ENCODE data around the gene CRIP1.

CRIP1 gene
- total RNA-seq, result 46.2 to 73.9 reads per million in 2 donors

DNA sequence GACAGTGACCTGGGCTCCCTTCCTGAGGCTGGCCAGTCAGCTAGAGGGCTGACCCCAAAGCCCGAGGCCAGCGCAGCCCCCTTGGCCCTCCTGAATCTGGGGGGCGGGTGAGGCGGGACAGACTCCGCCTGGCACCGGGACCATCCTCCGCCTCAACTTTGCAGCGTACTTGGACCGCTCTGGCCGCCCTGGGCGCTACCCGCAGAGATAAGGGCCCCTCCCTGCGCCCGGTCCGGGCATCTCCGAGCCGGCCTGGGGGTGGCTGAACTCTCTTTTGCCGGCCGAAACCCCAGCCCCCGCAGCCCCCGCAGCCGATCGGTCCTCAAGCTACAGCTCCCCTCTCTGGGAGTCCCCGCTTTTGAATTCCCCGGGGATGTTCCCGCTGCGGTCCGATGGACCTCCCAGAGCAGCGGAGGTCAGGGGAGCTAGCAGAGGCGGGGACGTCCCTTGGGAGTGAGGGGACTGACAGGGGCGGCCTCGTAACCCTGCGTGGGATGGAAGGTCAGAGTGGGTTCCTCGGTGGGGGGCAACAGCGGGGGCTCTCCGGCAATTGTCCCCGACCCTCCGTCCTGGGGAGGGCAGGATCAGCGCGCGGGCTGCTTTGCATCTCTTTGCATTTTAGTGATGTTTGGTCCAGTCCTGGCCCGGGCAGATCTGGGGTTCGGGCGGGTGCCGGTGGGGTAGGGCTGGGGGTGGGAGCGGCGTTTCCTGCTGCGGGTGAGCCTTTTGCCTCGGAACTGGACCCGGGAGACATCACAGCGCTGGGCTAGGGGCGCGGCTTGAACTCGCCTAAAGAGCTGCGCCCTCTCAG lies at the start of gene CRIP1:
Gene CRIP1, plus strand, starts transcription at position 724 of the 811 bp plus-strand sequence. CDS start 374 bp downstream, outside the sequence.
- DNase-seq, result no peak

DNA sequence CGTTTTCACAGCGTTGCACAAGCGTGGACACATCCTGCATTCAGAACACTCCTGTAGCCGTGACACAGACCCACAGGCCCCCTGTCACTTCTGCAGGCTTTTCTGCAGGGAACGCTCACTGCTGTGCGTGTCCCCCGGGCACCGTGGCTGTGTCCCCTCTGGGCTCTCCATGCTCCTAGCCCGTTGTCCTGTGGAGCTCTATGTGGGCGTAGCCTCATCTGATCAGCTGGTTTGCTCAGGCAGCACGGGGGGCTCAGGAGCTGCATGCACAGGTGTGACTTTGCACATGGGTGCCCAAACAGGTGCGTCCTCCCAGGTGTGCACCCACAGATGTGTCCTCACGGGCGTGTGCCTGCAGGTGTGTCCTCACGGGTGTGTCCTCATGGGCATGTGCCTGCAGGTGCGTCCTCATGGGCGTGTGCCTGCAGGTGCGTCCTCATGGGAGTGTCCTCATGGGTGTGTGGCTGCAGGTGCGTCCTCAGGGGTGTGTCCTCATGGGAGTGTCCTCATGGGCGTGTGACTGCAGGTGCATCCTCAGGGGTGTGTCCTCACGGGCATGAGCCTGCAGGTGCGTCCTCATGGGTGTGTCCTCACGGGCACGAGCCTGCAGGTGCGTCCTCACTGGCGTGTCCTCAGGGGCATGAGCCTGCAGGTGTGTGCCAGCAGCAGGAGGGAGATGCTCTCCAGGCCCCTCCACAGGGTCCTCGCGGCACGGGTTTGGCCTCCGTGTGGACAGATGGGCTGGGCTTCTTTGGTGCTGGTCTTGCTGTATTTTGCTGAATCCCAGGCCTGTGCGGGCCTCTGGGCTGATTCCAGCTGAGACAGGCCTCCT lies 49.6 kb upstream of the CRIP1 start:
- DNase-seq, result no peak

- DNase-seq, result no peak
These were observed 48.8 kb upstream of the CRIP1 start for GRCh38 chr14:105437723-105438500.

- DNase-seq, result no peak
These were observed 47.5 kb upstream of the CRIP1 start for GRCh38 chr14:105439179-105439578.

GRCh38 chr14:105439710-105440553 lies 46.8 kb upstream of the CRIP1 start:
- no peak for DNase-seq

DNA sequence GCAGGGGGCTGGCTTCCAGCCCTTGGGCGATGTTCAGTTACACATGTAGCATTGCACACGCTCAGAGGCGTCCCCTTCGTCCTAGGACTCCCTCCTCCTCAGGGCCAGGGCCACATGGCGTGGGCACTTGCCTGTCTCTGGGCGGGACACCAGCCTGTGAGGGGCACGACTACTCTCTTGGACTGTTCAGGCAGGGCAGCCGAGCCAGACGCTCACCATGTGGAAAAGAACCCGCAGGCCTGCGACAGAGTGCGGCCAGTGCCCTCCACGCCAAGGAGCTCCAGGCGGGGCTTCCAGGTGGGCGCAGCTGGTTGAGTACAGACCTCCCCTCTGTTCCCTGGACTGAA lies 46.2 kb upstream of the CRIP1 start:
- DNase-seq, result no peak

DNA sequence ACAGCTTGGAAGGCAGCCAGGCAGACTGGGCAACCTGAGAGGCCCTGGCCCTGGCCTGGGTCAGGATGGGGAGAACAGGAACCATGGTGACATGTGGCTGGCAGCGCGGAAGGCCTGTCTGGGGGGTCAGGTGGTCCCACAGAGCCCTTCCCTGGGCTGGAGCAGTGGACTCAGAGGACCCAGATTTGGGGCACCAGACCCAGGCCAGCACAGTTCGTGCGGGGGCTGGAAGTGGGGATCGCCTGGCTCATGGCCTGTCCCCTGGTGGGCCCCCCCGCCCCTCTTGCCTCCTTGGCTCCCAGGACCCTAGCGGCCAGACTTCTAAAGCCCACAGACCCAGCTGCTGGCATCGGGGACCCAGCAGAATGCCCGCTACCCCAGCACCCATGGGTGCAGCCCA lies 45.7 kb upstream of the CRIP1 start:
- DNase-seq, result no peak

DNA sequence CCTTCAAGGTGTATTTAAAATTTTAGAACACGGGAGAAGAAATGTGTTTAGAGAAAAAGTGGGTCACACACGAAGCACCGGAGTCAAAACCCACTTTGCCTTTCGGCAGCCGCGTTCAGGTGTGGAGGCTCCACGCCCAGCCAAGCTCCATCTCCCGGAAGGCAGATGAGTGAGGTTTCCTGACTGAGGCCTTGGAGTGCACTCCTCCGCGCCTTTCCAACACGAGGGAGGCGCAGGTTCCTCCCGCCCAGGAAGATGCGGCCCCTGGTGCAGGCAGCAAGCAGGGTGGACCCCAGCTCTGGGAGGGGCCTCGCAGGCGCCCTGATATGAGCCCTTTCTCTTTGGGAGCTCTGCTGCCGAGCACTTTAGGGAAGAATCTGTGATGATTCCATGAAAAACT lies 44.6 kb upstream of the CRIP1 start:
- no peak for DNase-seq

DNA sequence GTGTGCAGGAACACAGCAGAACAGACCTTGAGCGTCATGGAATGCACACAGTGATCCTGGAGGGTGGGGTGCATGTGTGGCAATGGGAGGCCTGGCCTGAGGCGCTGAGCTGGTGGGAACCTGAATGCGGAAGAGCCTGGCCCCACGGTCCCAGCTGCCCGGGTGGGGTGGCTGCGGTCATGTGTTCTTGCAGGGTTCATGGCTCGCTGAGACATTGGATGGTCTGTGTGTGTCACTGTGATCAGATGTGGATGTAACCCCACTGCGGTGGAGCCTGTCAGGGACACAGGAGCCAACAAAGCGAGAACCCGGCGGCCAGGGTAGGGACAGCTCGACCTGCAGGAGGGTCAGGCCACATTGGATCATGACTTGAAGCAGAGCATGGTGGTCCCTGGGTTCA lies 43.9 kb upstream of the CRIP1 start:
- no peak for DNase-seq

GRCh38 chr14:105444859-105445258 lies 41.8 kb upstream of the CRIP1 start:
- DNase-seq, result no peak

GRCh38 chr14:105445290-105445689 lies 41.4 kb upstream of the CRIP1 start:
- DNase-seq, result no peak

- no peak for DNase-seq
These were observed 40.5 kb upstream of the CRIP1 start for GRCh38 chr14:105445901-105446845.

- no peak for DNase-seq
These were observed 39.7 kb upstream of the CRIP1 start for GRCh38 chr14:105446971-105447370.

- DNase-seq, result no peak
These were observed 38.7 kb upstream of the CRIP1 start for GRCh38 chr14:105447651-105448640.

GRCh38 chr14:105448706-105449111 lies 38.0 kb upstream of the CRIP1 start:
- peak; percentile 46 to 64 (median 49) for DNase-seq

DNA sequence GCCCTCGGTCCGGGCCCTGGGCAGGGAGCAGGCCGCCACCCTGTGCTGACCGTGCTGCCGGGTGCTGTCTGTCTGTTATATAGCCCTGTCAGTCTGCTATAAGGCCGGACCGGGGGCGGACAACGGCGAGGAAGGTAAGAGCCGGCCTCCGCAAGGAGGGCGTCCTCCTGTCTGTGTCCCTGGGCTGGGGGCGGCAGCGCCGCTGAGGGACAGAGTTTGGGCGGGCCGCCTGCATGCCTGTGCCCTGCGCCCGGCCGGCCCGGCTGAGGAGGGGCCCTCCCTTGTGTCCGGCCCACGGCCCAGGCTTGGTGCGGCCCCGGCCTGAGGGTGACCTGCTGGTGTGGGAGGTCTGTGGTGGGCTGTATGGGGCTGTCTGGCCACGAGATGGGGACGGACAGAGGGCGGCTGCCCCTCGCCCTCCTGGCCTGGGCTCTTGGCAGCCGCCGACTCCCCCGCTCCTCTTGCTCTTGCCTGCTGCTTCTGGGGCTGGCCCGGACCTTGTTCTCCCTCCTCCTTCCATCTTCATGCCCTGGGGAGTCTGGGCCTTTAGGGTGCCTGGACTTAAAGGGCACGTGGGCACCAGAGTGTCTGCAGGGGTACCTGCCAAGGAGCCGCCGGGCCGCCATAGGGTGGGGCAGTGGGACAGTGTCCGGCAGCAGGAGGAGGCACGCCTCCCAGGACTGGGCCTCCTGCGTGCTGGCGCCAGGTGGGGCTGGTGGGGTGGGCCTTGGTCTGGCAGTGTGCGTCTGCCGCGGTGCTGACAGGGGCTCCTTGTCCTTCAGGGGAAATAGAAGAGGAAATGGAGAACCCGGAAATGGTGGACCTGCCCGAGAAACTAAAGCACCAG lies 37.2 kb upstream of the CRIP1 start:
- DNase-seq, result no peak

GRCh38 chr14:105450123-105450505 lies 36.6 kb upstream of the CRIP1 start:
- no peak for DNase-seq

- no peak for DNase-seq
These were observed 35.6 kb upstream of the CRIP1 start for GRCh38 chr14:105450864-105451720.

Measured in T-helper 2 cell (primary cell).